PC-3 (cell line): ENCODE results near the gene JAG2.

Experiments used
- EZH2 ChIP-seq: fragments of 300-600 bp; sonication (generic); IDR thresholded peaks from one replicate; pipeline ENCODE4 v1.6.1; 2017; ENCODE audit warnings: antibody characterized with exemption, mild to moderate bottlenecking, low read length; ENCODE audit not compliant: unreplicated experiment
- TF ChIP-seq, protein P1 (sequence below): fragments of 300-600 bp; sonication (generic); conservative IDR thresholded peaks from 2 replicates; pipeline ENCODE4 v1.5.1; 2017; ENCODE audit warnings: antibody characterized with exemption, low read depth, mild to moderate bottlenecking, low read length

DNA sequence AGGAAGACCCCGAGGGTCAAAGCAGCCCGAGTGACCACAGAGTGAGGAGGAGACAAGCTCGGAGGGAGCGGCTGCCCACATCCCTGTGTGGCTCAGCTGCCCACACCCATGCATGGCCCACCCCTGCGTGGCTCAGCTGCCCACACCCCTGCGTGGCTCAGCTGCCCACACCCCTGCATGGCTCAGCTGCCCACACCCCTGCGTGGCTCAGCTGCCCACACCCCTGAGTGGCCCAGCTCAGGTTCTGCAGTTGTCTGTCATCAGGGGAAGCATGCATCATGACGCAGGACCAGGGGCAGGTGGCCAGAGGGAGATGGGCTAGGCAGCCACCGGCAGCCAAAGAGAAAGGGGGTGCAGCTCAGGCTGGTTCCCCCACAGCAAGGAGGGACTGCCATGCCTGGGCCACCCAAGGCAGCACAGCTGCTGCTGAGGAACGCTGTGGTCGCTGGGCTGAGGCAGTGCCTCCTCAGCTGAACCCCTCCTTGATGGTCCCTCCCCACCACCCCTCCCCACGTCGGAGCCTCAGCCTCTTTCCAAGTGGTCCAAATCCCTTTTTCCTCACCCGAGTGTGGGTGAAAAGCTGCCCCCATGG is 45.8 kb upstream of the JAG2 start:
- TF ChIP-seq EZH2 = no peak
- TF ChIP-seq, protein P1, sequence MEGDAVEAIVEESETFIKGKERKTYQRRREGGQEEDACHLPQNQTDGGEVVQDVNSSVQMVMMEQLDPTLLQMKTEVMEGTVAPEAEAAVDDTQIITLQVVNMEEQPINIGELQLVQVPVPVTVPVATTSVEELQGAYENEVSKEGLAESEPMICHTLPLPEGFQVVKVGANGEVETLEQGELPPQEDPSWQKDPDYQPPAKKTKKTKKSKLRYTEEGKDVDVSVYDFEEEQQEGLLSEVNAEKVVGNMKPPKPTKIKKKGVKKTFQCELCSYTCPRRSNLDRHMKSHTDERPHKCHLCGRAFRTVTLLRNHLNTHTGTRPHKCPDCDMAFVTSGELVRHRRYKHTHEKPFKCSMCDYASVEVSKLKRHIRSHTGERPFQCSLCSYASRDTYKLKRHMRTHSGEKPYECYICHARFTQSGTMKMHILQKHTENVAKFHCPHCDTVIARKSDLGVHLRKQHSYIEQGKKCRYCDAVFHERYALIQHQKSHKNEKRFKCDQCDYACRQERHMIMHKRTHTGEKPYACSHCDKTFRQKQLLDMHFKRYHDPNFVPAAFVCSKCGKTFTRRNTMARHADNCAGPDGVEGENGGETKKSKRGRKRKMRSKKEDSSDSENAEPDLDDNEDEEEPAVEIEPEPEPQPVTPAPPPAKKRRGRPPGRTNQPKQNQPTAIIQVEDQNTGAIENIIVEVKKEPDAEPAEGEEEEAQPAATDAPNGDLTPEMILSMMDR = no peak
